Astrocyte of the spinal cord (primary cell): ENCODE results near the gene CHPF2.
A peak's percentile ranks its signal among the peaks of the same experiment; 100 is the strongest.

Experiments
- DNase-seq: peaks from one replicate; pipeline ENCODE4 v3.0.0; 2011; ENCODE audit warnings: low read depth, low spot score
- H3K4me3 ChIP-seq: 2 replicates; pipeline ENCODE4 v1.5.1; 2011; ENCODE audit warnings: low read depth, mild to moderate bottlenecking, low read length, moderate library complexity
- in situ Hi-C: cut with HindIII; loops from 2 replicates; pipeline ENCODE4 v1.10.0; 2017; ENCODE audit warnings: low sequenced_read_pairs
- TF ChIP-seq, protein P1 (sequence below): IDR thresholded peaks from 2 replicates; pipeline ENCODE4 v1.5.1; 2012; ENCODE audit warnings: low read depth, mild to moderate bottlenecking, low read length, inconsistent platforms

Gene CHPF2

DNA sequence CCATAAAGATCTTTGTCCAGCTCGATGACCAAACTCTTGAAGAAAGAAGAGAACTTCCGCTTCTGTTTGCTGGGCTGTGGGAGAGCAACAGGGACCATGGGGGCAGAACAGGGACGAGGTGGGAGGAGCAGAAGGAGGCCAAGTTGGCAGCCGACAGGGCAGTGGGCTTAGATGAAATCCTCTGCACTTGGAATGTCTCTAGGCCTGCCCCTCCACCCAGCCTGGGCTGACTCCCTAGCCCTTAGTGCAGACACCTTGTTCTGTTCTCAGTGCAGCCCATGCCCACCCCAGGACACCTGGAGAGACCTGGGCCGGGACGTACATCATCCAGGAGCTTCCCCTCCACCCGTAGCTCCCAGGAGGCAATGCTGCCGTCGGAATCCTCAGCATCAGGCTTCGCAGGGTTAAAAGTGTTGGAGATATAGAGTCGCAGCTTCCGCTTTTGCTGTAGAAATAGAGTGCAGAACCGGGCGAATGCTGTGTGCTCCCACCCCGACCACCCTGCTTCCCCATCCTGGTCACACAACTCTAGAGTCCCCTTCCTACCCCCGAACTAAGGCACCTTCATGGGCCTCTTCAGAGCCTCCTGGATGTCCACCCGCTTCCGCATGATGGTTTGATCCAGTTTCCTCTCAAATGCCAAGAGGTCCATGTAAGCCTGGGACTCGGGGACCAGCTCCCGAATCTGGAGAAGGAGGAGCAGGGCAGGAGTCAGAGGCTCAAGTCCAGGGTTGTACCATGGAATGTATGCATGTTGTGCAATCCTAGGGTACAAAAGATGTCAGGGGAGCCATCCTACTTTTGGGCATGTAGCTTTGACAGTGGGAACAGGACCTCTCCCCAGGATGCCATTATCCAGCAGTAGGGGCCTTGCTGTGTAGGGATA lies 10.1 kb downstream of the CHPF2 start:
- H3K4me3 ChIP-seq, result no peak overlapping the region
- TF ChIP-seq, protein P1, sequence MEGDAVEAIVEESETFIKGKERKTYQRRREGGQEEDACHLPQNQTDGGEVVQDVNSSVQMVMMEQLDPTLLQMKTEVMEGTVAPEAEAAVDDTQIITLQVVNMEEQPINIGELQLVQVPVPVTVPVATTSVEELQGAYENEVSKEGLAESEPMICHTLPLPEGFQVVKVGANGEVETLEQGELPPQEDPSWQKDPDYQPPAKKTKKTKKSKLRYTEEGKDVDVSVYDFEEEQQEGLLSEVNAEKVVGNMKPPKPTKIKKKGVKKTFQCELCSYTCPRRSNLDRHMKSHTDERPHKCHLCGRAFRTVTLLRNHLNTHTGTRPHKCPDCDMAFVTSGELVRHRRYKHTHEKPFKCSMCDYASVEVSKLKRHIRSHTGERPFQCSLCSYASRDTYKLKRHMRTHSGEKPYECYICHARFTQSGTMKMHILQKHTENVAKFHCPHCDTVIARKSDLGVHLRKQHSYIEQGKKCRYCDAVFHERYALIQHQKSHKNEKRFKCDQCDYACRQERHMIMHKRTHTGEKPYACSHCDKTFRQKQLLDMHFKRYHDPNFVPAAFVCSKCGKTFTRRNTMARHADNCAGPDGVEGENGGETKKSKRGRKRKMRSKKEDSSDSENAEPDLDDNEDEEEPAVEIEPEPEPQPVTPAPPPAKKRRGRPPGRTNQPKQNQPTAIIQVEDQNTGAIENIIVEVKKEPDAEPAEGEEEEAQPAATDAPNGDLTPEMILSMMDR, result no peak
- no peak for DNase-seq
- in situ Hi-C loops, result no loop called here

DNA sequence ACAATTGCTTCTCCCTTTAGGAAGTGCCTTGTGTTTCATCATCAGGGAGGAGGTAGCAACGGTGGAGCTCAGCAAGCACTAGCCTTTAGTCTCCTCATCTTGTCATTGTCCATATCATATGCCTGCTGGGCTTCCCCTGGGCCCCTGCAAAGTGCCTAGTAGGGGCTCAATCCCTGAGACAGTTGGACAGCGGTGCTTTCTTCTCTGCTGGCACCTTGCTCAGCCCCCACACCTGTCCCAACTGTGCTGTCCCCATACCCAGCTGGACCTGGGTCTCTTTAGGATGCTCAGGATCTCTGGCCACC lies 10.7 kb downstream of the CHPF2 start:
- H3K4me3 ChIP-seq, result no peak overlapping the region
- in situ Hi-C loops, result no loop called here
- TF ChIP-seq, protein P1, result no peak
- no peak for DNase-seq

DNA sequence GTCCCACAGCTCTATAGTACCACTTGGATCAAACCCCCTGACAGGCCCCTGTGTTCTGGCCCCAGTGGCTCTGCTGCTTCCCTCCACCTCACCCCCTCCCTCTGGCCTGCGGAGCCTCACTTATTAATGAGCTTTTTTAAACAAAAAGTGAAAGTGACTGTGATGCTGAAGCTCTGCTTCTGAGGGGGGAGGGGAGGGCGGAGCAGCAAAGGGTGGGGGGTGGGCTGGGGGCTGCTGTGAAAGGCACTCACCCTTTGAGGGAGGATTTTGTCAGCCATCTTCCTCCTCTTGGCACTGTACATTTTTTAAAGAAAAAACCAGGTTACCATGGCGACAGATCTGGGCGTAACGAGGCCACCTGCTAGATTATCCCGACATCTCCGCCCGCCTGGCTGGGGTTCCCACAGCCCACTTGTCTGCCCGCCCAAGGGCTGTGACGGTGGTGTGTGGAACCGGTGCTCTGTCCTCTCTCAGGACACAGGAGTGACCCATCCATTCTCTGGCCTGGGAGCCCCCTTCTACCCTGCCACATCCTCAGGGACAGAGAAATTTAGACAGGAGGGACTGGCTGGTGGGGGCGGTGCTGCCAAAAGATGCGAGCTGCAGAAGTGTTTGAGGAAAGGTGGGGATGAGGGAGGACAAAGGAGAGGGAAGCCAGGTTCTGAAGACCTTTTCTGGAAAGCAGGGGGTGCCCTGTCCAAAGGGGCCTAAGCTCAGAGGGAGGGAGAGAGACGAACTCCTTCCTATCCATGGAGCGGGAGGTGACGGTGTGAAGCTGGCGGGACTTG lies 11.3 kb downstream of the CHPF2 start:
- TF ChIP-seq, protein P1, result no peak
- no peak overlapping the region for H3K4me3 ChIP-seq
- no peak for DNase-seq
- in situ Hi-C loops, result no loop called here

DNA sequence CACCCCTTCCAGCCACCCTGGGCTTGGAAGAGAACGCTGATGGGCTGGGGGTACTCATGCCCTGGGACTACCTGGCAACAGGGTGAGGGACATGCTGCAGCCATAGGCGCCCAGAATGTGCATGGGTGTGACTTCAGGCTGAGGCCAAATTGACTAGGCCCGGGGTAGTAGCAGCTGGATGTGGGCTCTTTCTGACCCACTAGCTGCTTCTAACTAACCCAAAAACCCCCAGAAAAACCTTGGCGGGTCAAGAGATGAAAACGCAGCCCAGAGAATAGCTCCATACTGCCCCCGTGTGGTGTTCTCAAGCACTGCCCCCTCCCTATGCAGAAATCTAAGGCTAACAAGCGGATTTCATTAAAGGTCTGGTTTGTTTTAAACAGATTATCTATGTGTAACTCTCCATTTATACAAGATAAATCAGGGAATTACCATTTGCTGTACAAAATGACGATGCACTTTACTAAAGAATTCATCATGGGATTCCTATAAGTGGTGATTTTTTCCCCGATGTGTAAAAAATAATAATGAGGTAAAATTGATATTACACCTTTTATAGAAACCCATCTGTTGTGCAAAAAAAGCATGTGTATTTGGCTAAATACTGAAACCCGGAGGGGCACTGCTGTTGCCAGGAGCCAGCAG lies 12.0 kb downstream of the CHPF2 start:
- in situ Hi-C loops, result no loop called here
- no peak overlapping the region for H3K4me3 ChIP-seq
- peak; percentile 35 for DNase-seq
- TF ChIP-seq, protein P1, result peak; percentile 95

DNA sequence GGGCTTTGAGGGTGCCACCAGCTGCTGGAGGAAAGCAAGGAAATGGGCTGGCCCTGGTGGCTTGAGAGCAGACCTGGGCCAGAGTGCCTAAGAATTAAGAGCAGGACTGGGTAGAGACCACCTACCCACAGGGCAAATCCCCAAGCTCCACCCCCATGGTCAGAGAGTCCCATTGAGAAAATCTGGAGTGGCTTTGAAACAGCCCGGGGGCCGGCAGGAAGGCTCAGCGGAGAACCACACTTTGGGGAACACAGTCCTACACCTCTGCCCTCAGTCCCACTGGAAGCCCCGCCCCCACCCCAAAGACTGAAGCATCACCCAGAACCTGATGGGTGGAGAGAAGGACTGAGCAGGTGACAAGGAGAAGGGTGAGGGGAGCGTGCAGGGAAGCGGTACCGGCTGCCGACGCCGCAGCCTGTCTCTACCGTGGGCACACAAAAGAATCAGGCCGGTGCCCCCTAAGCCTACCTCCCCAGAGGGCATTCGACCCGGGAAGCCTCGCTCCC lies 12.6 kb downstream of the CHPF2 start:
- H3K4me3 ChIP-seq, result peak overlapping the region; percentile 12
- DNase-seq, result no peak
- in situ Hi-C loops, result no loop called here
- TF ChIP-seq, protein P1, result no peak

DNA sequence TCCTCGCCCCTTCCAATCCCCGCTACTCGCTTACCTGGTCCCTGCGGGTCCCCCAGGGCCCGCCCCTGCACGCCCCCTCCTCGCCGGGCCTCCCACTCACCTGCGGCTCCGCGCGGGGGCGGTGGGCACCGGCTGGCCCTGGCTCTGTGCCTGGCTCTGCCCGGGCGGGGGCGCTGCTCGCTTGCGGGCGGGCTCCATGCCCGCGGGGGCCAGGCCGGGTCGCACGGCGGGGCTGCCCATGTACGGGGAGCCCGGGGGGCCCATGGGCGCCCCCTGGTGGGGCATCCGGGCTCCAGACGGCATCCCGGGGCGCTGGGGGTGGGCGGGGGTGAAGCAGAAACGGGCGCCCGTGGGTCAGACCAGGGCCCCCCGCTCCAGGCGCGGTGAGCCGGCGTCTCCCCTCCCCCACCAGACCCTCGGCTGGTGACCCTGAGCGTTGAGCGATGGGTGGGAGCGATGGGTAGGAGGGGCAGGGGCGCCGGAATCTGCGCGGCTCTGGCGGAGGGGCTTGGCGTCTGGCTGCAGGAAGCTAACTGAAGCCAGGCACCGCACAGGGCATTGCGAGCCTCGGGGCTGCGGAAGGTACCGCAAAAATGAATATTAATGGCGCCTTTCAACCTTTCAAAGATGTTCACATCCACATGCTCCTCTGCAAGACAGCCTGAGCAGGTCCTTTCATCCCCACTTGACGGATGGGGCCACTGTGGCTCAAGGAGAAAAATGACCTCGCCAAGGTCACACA lies 13.2 kb downstream of the CHPF2 start:
- peak overlapping the region; percentile 17 for H3K4me3 ChIP-seq
- DNase-seq, result no peak

More for the DNA sequence above, 13.2 kb downstream of the CHPF2 start:
- TF ChIP-seq, protein P1, result peak; percentile 43
- in situ Hi-C loops, result no loop called here
